Memory B cell (primary cell): ENCODE measurements around the gene ARL8A.
"Not testable (repeated sequence)": the region's sequence is repeated elsewhere in the genome, so short reads cannot be mapped to it uniquely, and the experiment has no call there.

Experiments used
- ATAC-seq: fragments of 150-1000 bp; cut with Tn5 transposase; 2 replicates; pipeline ENCODE4 v1.10.0; 2021; ENCODE audit warnings: low read depth, mild to moderate bottlenecking, moderate library complexity
- DNase-seq, 2 donors: peaks; one replicate each; pipeline ENCODE4 v3.0.0; 2022; ENCODE audit warnings: low spot score in 2 of 2
- H3K27ac Mint-ChIP-seq: one replicate; pipeline ENCODE4 v1.8.0; 2022; ENCODE audit warnings: mild to moderate bottlenecking, moderate library complexity, mixed read lengths
- H3K27me3 Mint-ChIP-seq: one replicate; pipeline ENCODE4 v1.8.0; 2022; ENCODE audit warnings: mixed read lengths
- H3K36me3 Mint-ChIP-seq: one replicate; pipeline ENCODE4 v1.8.0; 2022; ENCODE audit warnings: mild to moderate bottlenecking, mixed read lengths
- H3K4me1 Mint-ChIP-seq: one replicate; pipeline ENCODE4 v1.8.0; 2022; ENCODE audit warnings: mixed read lengths
- H3K4me3 Mint-ChIP-seq: one replicate; pipeline ENCODE4 v1.8.0; 2022; ENCODE audit warnings: mild to moderate bottlenecking, moderate library complexity, mixed read lengths
- H3K9me3 Mint-ChIP-seq: one replicate; pipeline ENCODE4 v1.8.0; 2022; ENCODE audit warnings: mixed read lengths

Gene ARL8A

GRCh38 chr1:202112859-202113689 is 31.5 kb downstream of the ARL8A start:
- Mint-ChIP-seq H3K4me3 (no peak overlapping the region), H3K27me3 (no peaks in the 10 kb centered on the region), H3K36me3 (no peaks in the 10 kb centered on the region), H3K9me3 (no peaks in the 10 kb centered on the region), H3K27ac (no peak overlapping the region), H3K4me1 (peaks cover 9% of the 10 kb centered on the region)
- ATAC-seq (no peak), DNase-seq (no peak)

GRCh38 chr1:202111589-202111988 is 32.9 kb downstream of the ARL8A start:
- not testable (repeated sequence) for H3K27me3 Mint-ChIP-seq, H3K4me1 Mint-ChIP-seq, ATAC-seq, H3K36me3 Mint-ChIP-seq, H3K27ac Mint-ChIP-seq, H3K4me3 Mint-ChIP-seq, H3K9me3 Mint-ChIP-seq, DNase-seq

GRCh38 chr1:202110977-202111376 is 33.6 kb downstream of the ARL8A start:
- Mint-ChIP-seq H3K4me3 (no peak overlapping the region), H3K27ac (no peak overlapping the region), H3K9me3 (no peaks in the 10 kb centered on the region), H3K4me1 (peaks cover 9% of the 10 kb centered on the region), H3K27me3 (no peaks in the 10 kb centered on the region), H3K36me3 (no peaks in the 10 kb centered on the region)
- no peak for ATAC-seq
- DNase-seq: no peak

GRCh38 chr1:202107801-202108731 is 36.5 kb downstream of the ARL8A start:
- H3K27me3 Mint-ChIP-seq: peaks cover 2% of the 10 kb centered on the region
- no peaks in the 10 kb centered on the region for H3K36me3 Mint-ChIP-seq
- peaks cover 2% of the 10 kb centered on the region for H3K4me1 Mint-ChIP-seq
- no peak for DNase-seq
- H3K27ac Mint-ChIP-seq: no peak overlapping the region
- H3K4me3 Mint-ChIP-seq: no peak overlapping the region
- H3K9me3 Mint-ChIP-seq: no peaks in the 10 kb centered on the region
- no peak for ATAC-seq

- Mint-ChIP-seq H3K36me3 (no peaks in the 10 kb centered on the region), H3K4me1 (no peaks in the 10 kb centered on the region), H3K27ac (no peak overlapping the region), H3K27me3 (peaks cover 2% of the 10 kb centered on the region), H3K4me3 (no peak overlapping the region), H3K9me3 (no peaks in the 10 kb centered on the region)
- ATAC-seq: no peak
- DNase-seq: no peak
Observed at GRCh38 chr1:202107321-202107761, 37.2 kb downstream of the ARL8A start.

- H3K27ac Mint-ChIP-seq: no peak overlapping the region
- H3K27me3 Mint-ChIP-seq: peaks cover 2% of the 10 kb centered on the region
- ATAC-seq (no peak), DNase-seq (no peak)
- H3K36me3 Mint-ChIP-seq: no peaks in the 10 kb centered on the region
- no peaks in the 10 kb centered on the region for H3K4me1 Mint-ChIP-seq
- no peaks in the 10 kb centered on the region for H3K9me3 Mint-ChIP-seq
- no peak overlapping the region for H3K4me3 Mint-ChIP-seq
Observed at GRCh38 chr1:202106340-202107254, 37.9 kb downstream of the ARL8A start.

- DNase-seq: no peak
- no peaks in the 10 kb centered on the region for H3K36me3 Mint-ChIP-seq
Observed at GRCh38 chr1:202105571-202106339, 38.8 kb downstream of the ARL8A start.

GRCh38 chr1:202104073-202104472 is 40.5 kb downstream of the ARL8A start:
- no peaks in the 10 kb centered on the region for H3K9me3 Mint-ChIP-seq
- DNase-seq: no peak
- no peak for ATAC-seq

More at GRCh38 chr1:202105571-202106339, 38.8 kb downstream of the ARL8A start:
- Mint-ChIP-seq H3K4me1 (no peaks in the 10 kb centered on the region), H3K27ac (no peak overlapping the region), H3K27me3 (peaks cover 4% of the 10 kb centered on the region), H3K4me3 (no peak overlapping the region), H3K9me3 (no peaks in the 10 kb centered on the region)
- ATAC-seq: no peak

GRCh38 chr1:202101184-202101583 is 43.4 kb downstream of the ARL8A start:
- Mint-ChIP-seq H3K36me3 (no peaks in the 10 kb centered on the region), H3K4me3 (no peak overlapping the region), H3K27ac (no peak overlapping the region), H3K27me3 (peaks cover 4% of the 10 kb centered on the region), H3K9me3 (no peaks in the 10 kb centered on the region), H3K4me1 (no peaks in the 10 kb centered on the region)
- DNase-seq (no peak), ATAC-seq (no peak)

More at GRCh38 chr1:202104073-202104472, 40.5 kb downstream of the ARL8A start:
- H3K4me1 Mint-ChIP-seq: no peaks in the 10 kb centered on the region
- no peaks in the 10 kb centered on the region for H3K36me3 Mint-ChIP-seq
- no peak overlapping the region for H3K27ac Mint-ChIP-seq
- H3K27me3 Mint-ChIP-seq: peaks cover 4% of the 10 kb centered on the region
- H3K4me3 Mint-ChIP-seq: no peak overlapping the region

- H3K27me3 Mint-ChIP-seq: peaks cover 14% of the 10 kb centered on the region
- no peaks in the 10 kb centered on the region for H3K36me3 Mint-ChIP-seq
- H3K27ac Mint-ChIP-seq: no peak overlapping the region
- no peaks in the 10 kb centered on the region for H3K4me1 Mint-ChIP-seq
- ATAC-seq: no peak
- H3K4me3 Mint-ChIP-seq: no peak overlapping the region
- DNase-seq: no peak
- no peaks in the 10 kb centered on the region for H3K9me3 Mint-ChIP-seq
Observed at GRCh38 chr1:202093858-202094257, 50.7 kb downstream of the ARL8A start.

- no peaks in the 10 kb centered on the region for H3K9me3 Mint-ChIP-seq
- no peaks in the 10 kb centered on the region for H3K4me1 Mint-ChIP-seq
- no peak overlapping the region for H3K27ac Mint-ChIP-seq
- DNase-seq: no peak
- no peak overlapping the region for H3K4me3 Mint-ChIP-seq
- no peak for ATAC-seq
- H3K36me3 Mint-ChIP-seq: no peaks in the 10 kb centered on the region
- peaks cover 23% of the 10 kb centered on the region for H3K27me3 Mint-ChIP-seq
Observed at GRCh38 chr1:202090994-202091393, 53.5 kb downstream of the ARL8A start.

GRCh38 chr1:202088206-202088605 is 56.3 kb downstream of the ARL8A start:
- DNase-seq: no peak
- no peaks in the 10 kb centered on the region for H3K4me1 Mint-ChIP-seq
- no peaks in the 10 kb centered on the region for H3K36me3 Mint-ChIP-seq
- peaks cover 20% of the 10 kb centered on the region for H3K27me3 Mint-ChIP-seq
- H3K27ac Mint-ChIP-seq: no peak overlapping the region
- H3K4me3 Mint-ChIP-seq: no peak overlapping the region
- H3K9me3 Mint-ChIP-seq: no peaks in the 10 kb centered on the region
- ATAC-seq: no peak
